GM13977 (cell line): ENCODE results near the gene TNS1.
A peak's percentile ranks its signal among the peaks of the same experiment; 100 is the strongest.

Experiments used
- DNase-seq: peaks from one replicate; pipeline ENCODE4 v3.0.0; 2012; ENCODE audit warnings: low spot score
- in situ Hi-C: fragments of 300-500 bp; cut with MboI; formaldehyde crosslinking; loops from one replicate; pipeline ENCODE4 v1.12.0; 2022; ENCODE audit warnings: low sequenced_read_pairs, low pct_unique_long_range_greater_than_20kb, mixed read lengths, inconsistent platforms; ENCODE audit not compliant: unreplicated experiment
- TF ChIP-seq, protein P1 (sequence below): IDR thresholded peaks from 2 replicates; pipeline ENCODE4 v1.5.1; 2012; ENCODE audit warnings: mild to moderate bottlenecking, control low read depth; ENCODE audit not compliant: insufficient read depth; ENCODE audit errors: extremely low read depth, missing control alignments

Gene TNS1

DNA sequence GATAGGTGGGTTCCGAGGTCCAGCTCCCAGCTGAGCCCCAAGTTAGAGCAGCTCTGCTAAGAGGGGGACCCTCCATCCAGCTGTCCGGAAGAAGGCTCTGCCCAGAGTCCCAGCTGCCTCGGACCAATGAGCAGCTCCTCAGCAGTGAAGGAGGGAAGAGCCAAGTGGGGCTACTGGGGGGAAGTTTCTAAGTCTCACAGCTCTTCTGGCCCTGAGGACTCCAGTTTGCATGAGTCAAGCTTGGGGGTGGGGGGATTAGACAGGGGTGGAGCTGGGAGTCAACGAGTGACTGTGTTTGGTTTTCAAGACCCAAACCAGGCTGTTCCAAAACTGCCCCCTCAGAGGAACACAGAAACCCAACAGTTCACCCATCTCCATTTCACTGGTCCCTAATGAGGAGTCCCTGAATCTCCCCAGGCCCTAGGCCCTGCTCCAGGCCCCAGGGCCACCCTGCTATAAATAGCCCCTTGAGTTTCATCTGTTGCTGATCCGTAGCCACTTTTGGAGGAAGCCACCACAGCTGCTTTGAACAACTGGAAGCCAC lies 100.9 kb downstream of the TNS1 start:
- TF ChIP-seq, protein P1, sequence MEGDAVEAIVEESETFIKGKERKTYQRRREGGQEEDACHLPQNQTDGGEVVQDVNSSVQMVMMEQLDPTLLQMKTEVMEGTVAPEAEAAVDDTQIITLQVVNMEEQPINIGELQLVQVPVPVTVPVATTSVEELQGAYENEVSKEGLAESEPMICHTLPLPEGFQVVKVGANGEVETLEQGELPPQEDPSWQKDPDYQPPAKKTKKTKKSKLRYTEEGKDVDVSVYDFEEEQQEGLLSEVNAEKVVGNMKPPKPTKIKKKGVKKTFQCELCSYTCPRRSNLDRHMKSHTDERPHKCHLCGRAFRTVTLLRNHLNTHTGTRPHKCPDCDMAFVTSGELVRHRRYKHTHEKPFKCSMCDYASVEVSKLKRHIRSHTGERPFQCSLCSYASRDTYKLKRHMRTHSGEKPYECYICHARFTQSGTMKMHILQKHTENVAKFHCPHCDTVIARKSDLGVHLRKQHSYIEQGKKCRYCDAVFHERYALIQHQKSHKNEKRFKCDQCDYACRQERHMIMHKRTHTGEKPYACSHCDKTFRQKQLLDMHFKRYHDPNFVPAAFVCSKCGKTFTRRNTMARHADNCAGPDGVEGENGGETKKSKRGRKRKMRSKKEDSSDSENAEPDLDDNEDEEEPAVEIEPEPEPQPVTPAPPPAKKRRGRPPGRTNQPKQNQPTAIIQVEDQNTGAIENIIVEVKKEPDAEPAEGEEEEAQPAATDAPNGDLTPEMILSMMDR = no peak
- no peak for DNase-seq
- in situ Hi-C loops = no loop called here

GRCh38 chr2:217901400-217901799 lies 101.4 kb downstream of the TNS1 start:
- in situ Hi-C loops = no loop called here
- DNase-seq = no peak
- TF ChIP-seq, protein P1 = no peak

DNA sequence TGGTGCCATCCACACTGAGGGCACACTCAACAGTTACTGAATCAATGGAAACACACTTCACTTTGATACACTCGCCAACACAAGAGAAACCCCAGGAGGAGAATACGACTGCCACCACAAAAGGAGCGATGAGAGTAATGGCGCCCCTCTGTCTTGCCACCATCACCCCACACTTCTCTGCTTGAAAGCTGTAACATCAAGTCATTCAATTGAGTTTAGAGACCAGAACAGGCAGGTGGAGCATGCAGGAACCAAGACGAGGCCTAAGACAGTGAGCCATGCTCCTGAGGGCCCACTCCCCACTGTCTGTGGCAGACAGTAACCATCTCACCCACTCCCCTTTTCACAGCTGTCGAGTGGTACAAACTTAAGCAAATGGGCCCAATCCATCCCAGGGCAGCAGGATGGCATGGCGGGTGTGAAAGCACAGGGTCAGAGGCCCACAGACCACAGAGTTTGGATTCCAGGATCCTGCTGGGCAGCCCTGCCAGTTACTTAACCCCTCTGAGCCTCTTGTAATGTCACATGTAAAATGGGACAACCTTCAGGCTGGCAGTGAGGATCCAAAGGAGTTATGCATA lies 101.9 kb downstream of the TNS1 start:
- in situ Hi-C loops = no loop called here
- TF ChIP-seq, protein P1 = no peak
- DNase-seq = no peak

DNA sequence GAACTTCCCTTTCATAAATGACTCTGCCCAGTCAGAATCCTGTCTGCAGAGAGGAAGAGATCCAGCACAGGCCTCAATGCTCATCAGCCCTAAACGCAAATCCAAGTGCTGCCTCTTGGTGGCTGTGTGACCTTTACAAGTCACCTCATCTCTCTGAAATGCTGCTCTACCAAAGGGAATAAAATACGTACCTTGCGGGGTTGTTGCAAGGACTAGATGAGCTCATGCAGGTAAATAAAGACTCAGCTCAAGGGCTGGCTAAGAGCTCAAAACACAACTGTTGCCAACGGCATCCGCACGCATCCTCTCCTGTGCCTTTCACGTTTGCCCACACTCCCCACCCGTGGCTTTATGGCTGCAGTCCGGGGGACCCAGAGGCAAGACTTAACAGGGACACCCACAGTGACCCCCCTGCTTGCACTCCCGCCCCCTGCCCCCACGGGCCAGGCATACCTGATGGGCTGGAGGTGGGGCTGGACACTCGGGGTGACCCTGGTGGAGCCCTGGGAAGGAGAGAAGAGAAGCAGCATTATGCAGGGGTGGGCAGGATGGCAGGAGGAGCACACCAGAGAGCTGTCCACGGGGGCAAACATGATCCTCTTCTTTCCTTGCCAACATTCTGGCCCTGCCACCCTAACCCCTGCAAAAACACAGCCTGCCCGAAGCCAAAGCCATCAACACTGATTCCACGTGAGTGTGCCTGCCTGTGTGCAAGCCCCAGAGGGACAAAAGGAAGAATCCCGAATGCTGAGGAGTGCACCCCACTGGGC lies 102.6 kb downstream of the TNS1 start:
- no peak for DNase-seq
- TF ChIP-seq, protein P1 = no peak
- in situ Hi-C loops = no loop called here

DNA sequence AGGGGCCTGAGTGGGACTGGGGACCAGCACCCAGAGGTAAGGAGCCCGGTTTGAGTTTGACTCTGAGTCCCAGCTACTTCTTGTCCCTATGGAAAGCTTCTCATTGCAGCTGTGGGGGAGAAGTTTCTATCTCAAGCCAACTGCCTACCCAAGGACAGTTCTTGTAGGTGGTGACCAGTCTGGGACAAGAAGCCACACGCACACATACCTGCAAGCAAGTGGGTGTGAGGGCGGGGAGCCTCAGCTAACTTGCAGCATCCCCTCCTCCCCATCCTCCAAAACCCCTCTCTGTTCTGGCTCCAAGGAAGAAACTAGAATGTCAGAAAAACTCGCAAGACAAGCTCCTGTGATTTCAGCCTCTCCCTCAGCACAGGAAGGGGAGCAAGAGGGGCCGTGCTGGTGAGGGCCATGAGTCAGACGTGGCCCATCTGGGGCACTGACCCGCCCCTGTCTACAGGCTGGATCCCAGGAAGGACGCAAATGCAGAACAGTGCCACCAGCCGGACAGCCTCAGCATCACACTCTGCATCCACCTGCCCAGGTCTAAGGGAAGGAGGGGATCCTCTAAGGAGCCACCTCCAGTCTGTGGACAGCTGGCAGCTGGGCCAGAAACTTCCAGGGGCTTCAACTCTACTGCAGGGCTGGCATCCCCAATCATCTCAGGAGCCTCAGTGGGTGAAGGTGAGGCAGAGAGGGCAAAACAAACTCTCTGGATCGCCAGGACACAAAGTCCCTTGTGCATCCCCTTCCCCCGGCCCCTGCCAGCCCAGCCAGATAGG lies 103.4 kb downstream of the TNS1 start:
- DNase-seq = peak; percentile 62
- in situ Hi-C loops = no loop called here
- TF ChIP-seq, protein P1 = peak; percentile 44
